Measurements from ENCODE around the gene TAB2. TPM values are rescaled to one million over a fixed set of nuclear protein-coding genes. Genes with fewer than 3 reads are reported as not detected.

TAB2 gene
- total and polyA plus RNA-seq, 2 of the 8 experiments (the other 6 are each of a cell fraction or from before 2014, with no cell fraction given), result 40.4 to 63.0 TPM

- Histone ChIP-seq H3K18ac (ENCODE audit: extremely low read depth, low read length) (no peak overlapping the region), H2BK12ac (ENCODE audit: low read depth, low read length) (no peak overlapping the region), H2BK5ac (ENCODE audit: low read depth, low read length) (no peak overlapping the region), H3K36me3 (ENCODE audit: control insufficient read depth in 2 of 4, insufficient read depth in 4 of 4, low read length in 3 of 4) (peaks cover 8 to 33% (median 19%) of the 10 kb centered on the region in 4 experiments; a peak in 7 of 8 replicates), H2BK15ac (ENCODE audit: low read length) (no peak overlapping the region), H3K79me1 (ENCODE audit: low read depth, low read length) (no peaks in the 10 kb centered on the region), H3K56ac (replicated peaks; ENCODE audit: insufficient read length, low read depth, low read length) (no peak overlapping the region), H4K5ac (ENCODE audit: insufficient read length, low read depth, low read length) (no peak overlapping the region), H4K20me1 (replicated peaks in 1 of 2; ENCODE audit: control insufficient read depth in 1 of 2, insufficient read depth in 2 of 2, low read length in 2 of 2) (no peaks in the 10 kb centered on the region), H3K9ac (replicated peaks in 1 of 4; ENCODE audit: extremely low read depth in 1 of 4, low read depth in 3 of 4, low read length in 3 of 4) (no peak overlapping the region), H2BK120ac (replicated peaks; ENCODE audit: low read depth, low read length) (no peak overlapping the region), H3K27ac (ENCODE audit: low read depth, low read length) (no peak overlapping the region), H3K23ac (ENCODE audit: insufficient read length) (no peak overlapping the region), H3K4me2 (ENCODE audit: insufficient read depth in 1 of 2, low read depth in 2 of 2, low read length in 2 of 2) (no peak overlapping the region), H4K8ac (ENCODE audit: extremely low read depth, insufficient read depth, low read length) (no peak overlapping the region), H2AK5ac (ENCODE audit: low read depth, low read length) (no peak overlapping the region), H4K91ac (replicated peaks; ENCODE audit: insufficient read length, low read length) (no peak overlapping the region), H3K4me1 (replicated peaks in 1 of 4; ENCODE audit: control insufficient read depth in 3 of 4, insufficient read depth in 4 of 4, low read length in 3 of 4) (no peaks in the 10 kb centered on the region), H2BK20ac (ENCODE audit: low read length) (no peak overlapping the region), H3K4me3 (ENCODE audit: extremely low read depth in 1 of 4, insufficient read depth in 2 of 4, low read depth in 3 of 4, low read length in 4 of 4) (no peak overlapping the region), H3K4ac (replicated peaks; ENCODE audit: insufficient read length, low read depth, low read length) (no peak overlapping the region), H3K23me2 (ENCODE audit: low read depth, low read length) (no peaks in the 10 kb centered on the region), H2AFZ (ENCODE audit: low read length) (no peak overlapping the region), H3K14ac (ENCODE audit: insufficient read length) (no peak overlapping the region), H3K27me3 (replicated peaks in 1 of 4; ENCODE audit: control insufficient read depth in 3 of 4, extremely low read depth in 1 of 4, insufficient read depth in 3 of 4, low read length in 3 of 4) (no peaks in the 10 kb centered on the region), H3K79me2 (ENCODE audit: control insufficient read depth in 1 of 2, insufficient read depth in 2 of 2, low read length in 2 of 2) (peaks cover 0 to 22% of the 10 kb centered on the region in 2 experiments; a peak in 2 of 4 replicates), H3K9me3 (ENCODE audit: insufficient read depth in 2 of 2, low read depth in 1 of 2, low read length in 1 of 2) (no peaks in the 10 kb centered on the region)
- CTCF ChIA-PET (ENCODE audit: partially characterized antibody), result no interaction called here
- POLR2A ChIA-PET (ENCODE audit: partially characterized antibody), result no interaction called here
- no peak for DNase-seq (ENCODE audit: low read depth in 1 of 2, low spot score in 2 of 2)
- no peak for FAIRE-seq
- 90% methylated on average over 4 of the region's 4 CpGs; no CpG with 5 or more reads in 1 of the 2 experiments for whole genome bisulfite sequencing, 2 experiments (ENCODE audit: extremely low coverage in 1 of 2, insufficient coverage in 1 of 2, insufficient read length in 1 of 2, insufficient replicate concordance in 2 of 2, low coverage in 1 of 2, low lambda C conversion rate in 2 of 2, missing lambda C conversion rate in 1 of 2)
- TF ChIP-seq RXRA (IDR thresholded peaks at IDR 0.05; ENCODE audit: insufficient read depth, low read depth, low read length) (no peak), POLR2A (IDR thresholded peaks at IDR 0.05; ENCODE audit: control extremely low read depth in 1 of 2, low read depth in 2 of 2, low read length in 2 of 2) (no peak)
Measured at GRCh38 chr6:149383371-149383770, 65.9 kb downstream of the TAB2 start.
